GM23338 (cell line): ENCODE measurements around the gene RC3H2. TPM values are rescaled to one million over a fixed set of nuclear protein-coding genes. Genes with fewer than 3 reads are reported as not detected.
"Not testable (repeated sequence)": the region's sequence is repeated elsewhere in the genome, so short reads cannot be mapped to it uniquely, and the experiment has no call there.

ENCODE experiments used
- ATAC-seq: fragments of 200-7000 bp; cut with Tn5 transposase; 3 replicates; pipeline ENCODE4 v1.9.1; 2020
- DNase-seq: peaks from one replicate; pipeline ENCODE4 v3.0.0-alpha.2; 2015; ENCODE audit warnings: low spot score
- H2AFZ ChIP-seq: fragments of 200-600 bp; sonication (generic); 2 replicates; pipeline ENCODE4 v1.8.0; 2016; ENCODE audit warnings: antibody characterized with exemption, mild to moderate bottlenecking, moderate library complexity
- H3F3A ChIP-seq: fragments of 200-600 bp; sonication (generic); replicated peaks from 2 replicates; pipeline ENCODE4 v1.8.0; 2017; ENCODE audit warnings: antibody characterized with exemption, mixed run types, low read depth
- H3K27ac ChIP-seq: fragments of 200-600 bp; sonication (generic); 2 replicates; pipeline ENCODE4 v1.6.1; 2016; ENCODE audit warnings: low read depth
- H3K27me3 ChIP-seq: fragments of 200-600 bp; sonication (generic); 2 replicates; pipeline ENCODE4 v1.8.0; 2016; ENCODE audit warnings: mild to moderate bottlenecking, mixed run types, moderate library complexity; ENCODE audit not compliant: insufficient read depth
- H3K36me3 ChIP-seq: fragments of 200-600 bp; sonication (generic); 2 replicates; pipeline ENCODE4 v1.8.0; 2016; ENCODE audit warnings: mild to moderate bottlenecking; ENCODE audit not compliant: insufficient read depth
- H3K4me1 ChIP-seq: fragments of 200-600 bp; sonication (generic); 2 replicates; pipeline ENCODE4 v1.8.0; 2016; ENCODE audit warnings: mild to moderate bottlenecking, moderate library complexity; ENCODE audit not compliant: insufficient read depth
- H3K4me2 ChIP-seq: fragments of 200-600 bp; sonication (generic); 2 replicates; pipeline ENCODE4 v1.7.1; 2017; ENCODE audit warnings: mixed run types
- H3K4me3 ChIP-seq: fragments of 200-600 bp; sonication (generic); 2 replicates; pipeline ENCODE4 v1.6.1; 2016; ENCODE audit warnings: mixed run types
- H3K79me2 ChIP-seq: fragments of 200-600 bp; sonication (generic); replicated peaks from 2 replicates; pipeline ENCODE4 v1.8.0; 2017; ENCODE audit warnings: mild to moderate bottlenecking; ENCODE audit not compliant: insufficient read depth
- H3K9me2 ChIP-seq: fragments of 200-600 bp; sonication (generic); 2 replicates; pipeline ENCODE4 v1.8.0; 2017; ENCODE audit not compliant: insufficient read depth
- H4K20me1 ChIP-seq: fragments of 200-600 bp; sonication (generic); replicated peaks from 2 replicates; pipeline ENCODE4 v1.8.0; 2017; ENCODE audit warnings: mild to moderate bottlenecking; ENCODE audit not compliant: insufficient read depth
- H3K27ac Mint-ChIP-seq: 2 replicates; pipeline ENCODE4 v1.8.0; 2020; ENCODE audit warnings: inconsistent platforms, mild to moderate bottlenecking, moderate library complexity, mixed read lengths
- H3K27me3 Mint-ChIP-seq: 3 replicates; pipeline ENCODE4 v1.8.0; 2022; ENCODE audit warnings: low read depth, mild to moderate bottlenecking, moderate library complexity, mixed read lengths, inconsistent platforms; ENCODE audit not compliant: insufficient read depth, poor library complexity
- H3K36me3 Mint-ChIP-seq: 3 replicates; pipeline ENCODE4 v1.8.0; 2021; ENCODE audit warnings: low read depth, mild to moderate bottlenecking, inconsistent platforms, moderate library complexity, mixed read lengths
- H3K4me1 Mint-ChIP-seq: 3 replicates; pipeline ENCODE4 v1.8.0; 2020; ENCODE audit warnings: mild to moderate bottlenecking, inconsistent platforms, mixed read lengths
- H3K4me3 Mint-ChIP-seq: 3 replicates; pipeline ENCODE4 v1.8.0; 2021; ENCODE audit warnings: moderate library complexity, mild to moderate bottlenecking, inconsistent platforms, mixed read lengths
- H3K9me3 Mint-ChIP-seq: 3 replicates; pipeline ENCODE4 v1.8.0; 2020; ENCODE audit warnings: moderate library complexity, mild to moderate bottlenecking, inconsistent platforms, mixed read lengths
- CREB1 ChIP-seq: fragments of 250-450 bp; sonication (Bioruptor Pico); IDR thresholded peaks from 2 replicates; pipeline ENCODE4 v1.5.0; 2020; ENCODE audit warnings: low read depth, mild to moderate bottlenecking, moderate library complexity
- CTCF ChIP-seq, 2 experiments: fragments of 200-600 bp in 1 of 2; sonication (generic) in 1 of 2; conservative IDR thresholded peaks; 2 replicates each; pipeline versions ENCODE4 v1.5.1 to v1.6.1; 2016 to 2017; ENCODE audit warnings: antibody characterized with exemption in 2 of 2, low read depth in 2 of 2, mild to moderate bottlenecking in 2 of 2, moderate library complexity in 1 of 2
- ETS1 ChIP-seq: IDR thresholded peaks from 2 replicates; pipeline ENCODE4 v1.6.1; 2016; ENCODE audit warnings: antibody characterized with exemption
- EZH2 ChIP-seq: fragments of 200-600 bp; sonication (generic); IDR thresholded peaks from one replicate; pipeline ENCODE4 v1.8.0; 2017; ENCODE audit warnings: antibody characterized with exemption, mild to moderate bottlenecking, low read depth; ENCODE audit not compliant: unreplicated experiment
- EZH2phosphoT487 ChIP-seq: fragments of 200-600 bp; sonication (generic); IDR thresholded peaks from one replicate; pipeline ENCODE4 v1.8.1; 2018; ENCODE audit warnings: antibody characterized with exemption; ENCODE audit not compliant: unreplicated experiment
- JUNB ChIP-seq: IDR thresholded peaks from one replicate; pipeline ENCODE4 v1.6.1; 2016; ENCODE audit warnings: antibody characterized with exemption; ENCODE audit not compliant: unreplicated experiment
- ZNF331 ChIP-seq: fragments of 250-450 bp; sonication (Bioruptor Pico); IDR thresholded peaks from 2 replicates; pipeline ENCODE4 v1.5.0; 2020; ENCODE audit warnings: low read depth, mild to moderate bottlenecking, moderate library complexity
- polyA plus RNA-seq: library from polyadenylated mRNA; unstranded; fragments of >200 nt; fragmentation: Nextera tagmentation; extraction: Ambion mirVana; gene quantifications from 2 replicates; pipeline ENCODE4 v1.2.1, GENCODE V29; 2016
- total RNA-seq: library from RNA; depleted of rRNA; stranded (reverse); fragments of >200 nt; shearing (Covaris generic); gene quantifications from 2 replicates; pipeline ENCODE4 v1.2.3, GENCODE V29; 2014

RC3H2 gene
- total and polyA plus RNA-seq, 2 experiments from 2014 or later, result 24.9 to 37.5 TPM

GRCh38 chr9:122857815-122858214 is 47.3 kb downstream of the RC3H2 start:
- no peak for ATAC-seq
- H3K4me1 Mint-ChIP-seq, result no peaks in the 10 kb centered on the region
- Histone ChIP-seq H4K20me1 (no peaks in the 10 kb centered on the region), H3K27ac (no peak overlapping the region), H3K4me2 (no peak overlapping the region), H2AFZ (no peak overlapping the region), H3K79me2 (no peaks in the 10 kb centered on the region), H3K27me3 (no peaks in the 10 kb centered on the region), H3K4me1 (no peaks in the 10 kb centered on the region), H3K9me2 (no peaks in the 10 kb centered on the region), H3F3A (no peaks in the 10 kb centered on the region), H3K36me3 (peaks cover 65% of the 10 kb centered on the region), H3K4me3 (no peak overlapping the region)
- TF ChIP-seq EZH2phosphoT487 (peak; percentile 26), ZNF331 (CRISPR knock-in tag) (no peak)
- H3K27me3 Mint-ChIP-seq, result no peaks in the 10 kb centered on the region
- peaks cover 10% of the 10 kb centered on the region; the same call in 1 of the 3 replicates for H3K9me3 Mint-ChIP-seq
- no peak overlapping the region for H3K27ac Mint-ChIP-seq
- H3K4me3 Mint-ChIP-seq, result no peak overlapping the region
- H3K36me3 Mint-ChIP-seq, result peaks cover 91% of the 10 kb centered on the region
- DNase-seq, result no peak

GRCh38 chr9:122852085-122852786 is 52.9 kb downstream of the RC3H2 start:
- H3K27me3 ChIP-seq, H3F3A ChIP-seq, H4K20me1 ChIP-seq, H3K4me3 ChIP-seq, H3K79me2 ChIP-seq, DNase-seq, H3K4me1 ChIP-seq, H3K27ac Mint-ChIP-seq, H3K27ac ChIP-seq, ATAC-seq, H3K4me3 Mint-ChIP-seq, H3K4me1 Mint-ChIP-seq, H2AFZ ChIP-seq, H3K27me3 Mint-ChIP-seq, H3K9me2 ChIP-seq, H3K4me2 ChIP-seq: not testable (repeated sequence)
- peaks cover 83% of the 10 kb centered on the region for H3K36me3 Mint-ChIP-seq
- peaks cover 24% of the 10 kb centered on the region for H3K9me3 Mint-ChIP-seq
- peaks cover 77% of the 10 kb centered on the region for H3K36me3 ChIP-seq

GRCh38 chr9:122848256-122848943 is 56.8 kb downstream of the RC3H2 start:
- H3K27me3 ChIP-seq, result no peaks in the 10 kb centered on the region
- no peak overlapping the region for H3K4me2 ChIP-seq
- ATAC-seq (no peak), DNase-seq (no peak)
- H3K4me1 ChIP-seq, result no peaks in the 10 kb centered on the region
- H3K4me3 Mint-ChIP-seq, result no peak overlapping the region
- H3K9me2 ChIP-seq, result no peaks in the 10 kb centered on the region
- H3K4me3 ChIP-seq, result no peak overlapping the region
- peaks cover 2% of the 10 kb centered on the region for H3K27me3 Mint-ChIP-seq
- H3K36me3 ChIP-seq, result peaks cover 39% of the 10 kb centered on the region
- H3K36me3 Mint-ChIP-seq, result peaks cover 60% of the 10 kb centered on the region
- no peaks in the 10 kb centered on the region for H4K20me1 ChIP-seq
- H3K27ac Mint-ChIP-seq, result no peak overlapping the region
- H2AFZ ChIP-seq, result no peak overlapping the region
- peaks cover 16% of the 10 kb centered on the region for H3K9me3 Mint-ChIP-seq
- H3K27ac ChIP-seq, result no peak overlapping the region
- H3K4me1 Mint-ChIP-seq, result no peaks in the 10 kb centered on the region
- no peaks in the 10 kb centered on the region for H3F3A ChIP-seq
- no peak for TF ChIP-seq EZH2
- no peak for TF ChIP-seq CTCF (conservative IDR thresholded peaks at IDR 0.05; ENCODE audit: low read depth in 2 of 2)
- TF ChIP-seq CREB1, result no peak
- no peak for TF ChIP-seq ZNF331 (CRISPR knock-in tag)
- no peak for TF ChIP-seq ETS1
- no peak for TF ChIP-seq JUNB
- no peak for TF ChIP-seq EZH2phosphoT487
- H3K79me2 ChIP-seq, result no peaks in the 10 kb centered on the region
